IPS-15b (cell line): ENCODE results near the gene SMIM41.
A peak's percentile ranks its signal among the peaks of the same experiment; 100 is the strongest.

Experiments used
- H3K27me3 ChIP-seq: one replicate; pipeline ENCODE4 v1.6.1; 2013; ENCODE audit warnings: low read length; ENCODE audit not compliant: control insufficient read depth, insufficient read depth
- H3K36me3 ChIP-seq: one replicate; pipeline ENCODE4 v1.6.1; 2013; ENCODE audit warnings: low read length; ENCODE audit not compliant: control insufficient read depth, insufficient read depth
- H3K4me1 ChIP-seq: one replicate; pipeline ENCODE4 v1.6.1; 2013; ENCODE audit warnings: mild to moderate bottlenecking, low read length; ENCODE audit not compliant: control insufficient read depth, insufficient read depth
- H3K4me3 ChIP-seq: one replicate; pipeline ENCODE4 v1.5.1; 2013; ENCODE audit warnings: low read depth, low read length
- H3K9ac ChIP-seq: one replicate; pipeline ENCODE4 v1.6.1; 2013; ENCODE audit warnings: low read depth, mild to moderate bottlenecking, low read length
- H3K9me3 ChIP-seq: one replicate; pipeline ENCODE4 v1.6.1; 2013; ENCODE audit warnings: mild to moderate bottlenecking, low read length; ENCODE audit not compliant: control insufficient read depth, insufficient read depth

Gene SMIM41

GRCh38 chr12:52079576-52080402 lies at the start of gene SMIM41:
Gene SMIM41 (plus strand): TSS chr12:52079704. CDS start chr12:52079780, 76 bp downstream.
- H3K36me3 ChIP-seq: peaks cover 13% of the 10 kb centered on the region
- H3K4me1 ChIP-seq: peaks cover 5% of the 10 kb centered on the region
- no peaks in the 10 kb centered on the region for H3K27me3 ChIP-seq
- H3K4me3 ChIP-seq: peak within 1 kb of the TSS; percentile 8
- H3K9me3 ChIP-seq: no peaks in the 10 kb centered on the region
- H3K9ac ChIP-seq: no peak within 1 kb of the TSS

GRCh38 chr12:52032446-52032803 lies 47.1 kb upstream of the SMIM41 start:
- no peaks in the 10 kb centered on the region for H3K9me3 ChIP-seq
- H3K27me3 ChIP-seq: peaks cover 48% of the 10 kb centered on the region
- H3K36me3 ChIP-seq: no peaks in the 10 kb centered on the region
- peak overlapping the region; percentile 48 for H3K4me3 ChIP-seq
- H3K4me1 ChIP-seq: peaks cover 17% of the 10 kb centered on the region
- peak overlapping the region; percentile 47 for H3K9ac ChIP-seq

- peaks cover 17% of the 10 kb centered on the region for H3K4me1 ChIP-seq
- no peaks in the 10 kb centered on the region for H3K36me3 ChIP-seq
- H3K4me3 ChIP-seq: peak overlapping the region; percentile 50
- peaks cover 51% of the 10 kb centered on the region for H3K27me3 ChIP-seq
- peak overlapping the region; percentile 47 for H3K9ac ChIP-seq
- no peaks in the 10 kb centered on the region for H3K9me3 ChIP-seq
These were observed 46.6 kb upstream of the SMIM41 start for GRCh38 chr12:52032804-52033445.

- peak overlapping the region; percentile 50 for H3K4me3 ChIP-seq
These were observed 45.9 kb upstream of the SMIM41 start for GRCh38 chr12:52033446-52034140.

GRCh38 chr12:52035190-52035589 lies 44.3 kb upstream of the SMIM41 start:
- Histone ChIP-seq H3K4me1 (peaks cover 12% of the 10 kb centered on the region), H3K4me3 (no peak overlapping the region), H3K9ac (no peak overlapping the region), H3K27me3 (peaks cover 69% of the 10 kb centered on the region), H3K9me3 (no peaks in the 10 kb centered on the region), H3K36me3 (no peaks in the 10 kb centered on the region)

More at GRCh38 chr12:52033446-52034140, 45.9 kb upstream of the SMIM41 start:
- H3K9me3 ChIP-seq: no peaks in the 10 kb centered on the region
- H3K4me1 ChIP-seq: peaks cover 17% of the 10 kb centered on the region
- H3K9ac ChIP-seq: no peak overlapping the region
- peaks cover 57% of the 10 kb centered on the region for H3K27me3 ChIP-seq
- H3K36me3 ChIP-seq: no peaks in the 10 kb centered on the region

- Histone ChIP-seq H3K36me3 (no peaks in the 10 kb centered on the region), H3K4me1 (peaks cover 12% of the 10 kb centered on the region), H3K27me3 (peaks cover 70% of the 10 kb centered on the region), H3K9me3 (no peaks in the 10 kb centered on the region), H3K4me3 (peak overlapping the region; percentile 49), H3K9ac (no peak overlapping the region)
These were observed 43.6 kb upstream of the SMIM41 start for GRCh38 chr12:52035926-52036325.

- Histone ChIP-seq H3K36me3 (no peaks in the 10 kb centered on the region), H3K4me3 (peak overlapping the region; percentile 49), H3K9ac (no peak overlapping the region), H3K27me3 (peaks cover 69% of the 10 kb centered on the region), H3K4me1 (peaks cover 15% of the 10 kb centered on the region), H3K9me3 (no peaks in the 10 kb centered on the region)
These were observed 42.8 kb upstream of the SMIM41 start for GRCh38 chr12:52036587-52037171.

- Histone ChIP-seq H3K9ac (peak overlapping the region; percentile 47), H3K4me1 (peaks cover 11% of the 10 kb centered on the region), H3K27me3 (peaks cover 63% of the 10 kb centered on the region), H3K36me3 (no peaks in the 10 kb centered on the region), H3K4me3 (peak overlapping the region; percentile 64), H3K9me3 (no peaks in the 10 kb centered on the region)
These were observed 42.1 kb upstream of the SMIM41 start for GRCh38 chr12:52037248-52037861.

GRCh38 chr12:52038447-52038846 lies 41.1 kb upstream of the SMIM41 start:
- no peaks in the 10 kb centered on the region for H3K9me3 ChIP-seq
- H3K36me3 ChIP-seq: no peaks in the 10 kb centered on the region
- peaks cover 57% of the 10 kb centered on the region for H3K27me3 ChIP-seq
- no peak overlapping the region for H3K4me3 ChIP-seq
- H3K4me1 ChIP-seq: peaks cover 8% of the 10 kb centered on the region
- no peak overlapping the region for H3K9ac ChIP-seq

GRCh38 chr12:52041035-52041434 lies 38.5 kb upstream of the SMIM41 start:
- Histone ChIP-seq H3K4me1 (peaks cover 8% of the 10 kb centered on the region), H3K9me3 (no peaks in the 10 kb centered on the region), H3K4me3 (no peak overlapping the region), H3K27me3 (peaks cover 31% of the 10 kb centered on the region), H3K36me3 (peaks cover 3% of the 10 kb centered on the region), H3K9ac (no peak overlapping the region)

GRCh38 chr12:52041695-52042123 lies 37.8 kb upstream of the SMIM41 start:
- H3K9me3 ChIP-seq: no peaks in the 10 kb centered on the region
- H3K9ac ChIP-seq: no peak overlapping the region
- peaks cover 3% of the 10 kb centered on the region for H3K4me1 ChIP-seq
- peaks cover 3% of the 10 kb centered on the region for H3K36me3 ChIP-seq
- no peak overlapping the region for H3K4me3 ChIP-seq
- H3K27me3 ChIP-seq: peaks cover 24% of the 10 kb centered on the region
